Breast epithelium (tissue), 3 donors: ENCODE data around the gene LEKR1.

Experiments
- CTCF ChIP-seq, 3 donors: fragments of 450-650 bp; IDR thresholded peaks; one replicate each; pipeline ENCODE4 v1.5.1; 2016 to 2017; ENCODE audit warnings: antibody characterized with exemption in 3 of 3, mild to moderate bottlenecking in 3 of 3, moderate library complexity in 3 of 3
- POLR2A ChIP-seq: fragments of 450-650 bp; IDR thresholded peaks from one replicate; pipeline ENCODE4 v1.6.1; 2016; ENCODE audit warnings: antibody characterized with exemption, mild to moderate bottlenecking, moderate library complexity
- POLR2AphosphoS5 ChIP-seq, 3 donors: sonication (generic); formaldehyde crosslinking; IDR thresholded peaks; one replicate each; pipeline ENCODE4 v1.6.1; 2017; ENCODE audit warnings: antibody characterized with exemption in 3 of 3

GRCh38 chr3:157063469-157063868, 237.3 kb downstream of the LEKR1 start:
- TF ChIP-seq POLR2AphosphoS5 (IDR thresholded peaks at IDR 0.05) (no peak), CTCF (IDR thresholded peaks at IDR 0.05) (no peak), POLR2A (no peak)
